ENCODE results near the gene NT5DC1.

The NT5DC1 gene

DNA sequence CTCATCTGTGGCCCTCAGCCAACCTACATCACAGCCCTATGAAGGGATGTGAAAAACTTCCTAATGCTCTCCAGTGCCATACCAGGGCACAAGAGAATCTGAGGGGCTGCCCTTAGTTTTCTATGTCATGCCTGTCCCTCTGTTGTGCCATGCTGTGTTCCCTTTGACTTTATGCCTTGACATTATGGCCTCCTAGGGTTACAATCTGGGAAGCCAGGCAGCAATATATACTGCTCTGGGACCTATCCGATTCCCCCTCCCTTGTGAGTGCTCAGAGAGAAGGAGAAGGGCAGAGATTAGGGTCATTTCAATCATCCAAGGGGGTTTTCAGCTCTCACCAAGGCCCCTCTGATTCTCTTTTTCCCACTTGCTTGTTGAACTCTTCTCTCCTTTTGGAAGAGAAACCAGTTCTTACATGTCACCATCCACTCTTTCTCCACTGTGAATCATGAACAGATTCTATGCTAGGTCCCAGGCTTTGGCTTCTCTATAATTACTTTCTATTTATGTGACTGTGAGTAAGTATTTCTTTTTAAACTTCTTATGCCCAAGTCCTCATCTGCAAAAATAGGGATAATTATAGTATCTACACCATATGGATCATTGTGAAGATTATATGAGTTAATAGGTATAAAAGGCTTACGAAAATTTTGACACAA, 25.8 kb upstream of the NT5DC1 start:
- TF ChIP-seq, protein P1, sequence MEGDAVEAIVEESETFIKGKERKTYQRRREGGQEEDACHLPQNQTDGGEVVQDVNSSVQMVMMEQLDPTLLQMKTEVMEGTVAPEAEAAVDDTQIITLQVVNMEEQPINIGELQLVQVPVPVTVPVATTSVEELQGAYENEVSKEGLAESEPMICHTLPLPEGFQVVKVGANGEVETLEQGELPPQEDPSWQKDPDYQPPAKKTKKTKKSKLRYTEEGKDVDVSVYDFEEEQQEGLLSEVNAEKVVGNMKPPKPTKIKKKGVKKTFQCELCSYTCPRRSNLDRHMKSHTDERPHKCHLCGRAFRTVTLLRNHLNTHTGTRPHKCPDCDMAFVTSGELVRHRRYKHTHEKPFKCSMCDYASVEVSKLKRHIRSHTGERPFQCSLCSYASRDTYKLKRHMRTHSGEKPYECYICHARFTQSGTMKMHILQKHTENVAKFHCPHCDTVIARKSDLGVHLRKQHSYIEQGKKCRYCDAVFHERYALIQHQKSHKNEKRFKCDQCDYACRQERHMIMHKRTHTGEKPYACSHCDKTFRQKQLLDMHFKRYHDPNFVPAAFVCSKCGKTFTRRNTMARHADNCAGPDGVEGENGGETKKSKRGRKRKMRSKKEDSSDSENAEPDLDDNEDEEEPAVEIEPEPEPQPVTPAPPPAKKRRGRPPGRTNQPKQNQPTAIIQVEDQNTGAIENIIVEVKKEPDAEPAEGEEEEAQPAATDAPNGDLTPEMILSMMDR (IDR thresholded peaks at IDR 0.05) = no peak

DNA sequence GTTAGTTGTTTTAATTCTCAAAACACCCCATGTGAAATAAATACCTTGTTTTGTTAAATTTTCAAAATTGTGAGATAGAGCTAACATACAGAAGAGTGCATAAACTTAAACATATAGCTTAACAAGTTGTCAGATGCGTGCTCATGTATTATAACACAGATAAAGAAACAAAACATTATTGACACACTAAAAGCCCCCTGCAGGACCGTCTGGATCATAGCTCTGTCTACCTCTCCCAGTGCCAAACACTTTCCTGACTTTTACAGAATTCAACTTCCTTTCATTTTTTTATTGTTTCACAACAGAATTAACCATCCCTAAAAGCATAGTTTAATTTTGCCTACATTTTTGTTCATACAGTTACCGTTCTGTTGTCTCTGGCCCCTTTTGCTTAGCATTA, 22.1 kb upstream of the NT5DC1 start:
- no peak overlapping the region for H3K27ac ChIP-seq
- DNase-seq (ENCODE audit: low spot score) = no peak
- TF ChIP-seq, protein P1 (IDR thresholded peaks at IDR 0.05) = no peak

More for the DNA sequence above, 25.8 kb upstream of the NT5DC1 start:
- Histone ChIP-seq H3K4me3 (no peak overlapping the region), H3K27ac (peak overlapping the region in 1 of 2 donors; percentile 49)
- DNase-seq (ENCODE audit: low spot score) = no peak

DNA sequence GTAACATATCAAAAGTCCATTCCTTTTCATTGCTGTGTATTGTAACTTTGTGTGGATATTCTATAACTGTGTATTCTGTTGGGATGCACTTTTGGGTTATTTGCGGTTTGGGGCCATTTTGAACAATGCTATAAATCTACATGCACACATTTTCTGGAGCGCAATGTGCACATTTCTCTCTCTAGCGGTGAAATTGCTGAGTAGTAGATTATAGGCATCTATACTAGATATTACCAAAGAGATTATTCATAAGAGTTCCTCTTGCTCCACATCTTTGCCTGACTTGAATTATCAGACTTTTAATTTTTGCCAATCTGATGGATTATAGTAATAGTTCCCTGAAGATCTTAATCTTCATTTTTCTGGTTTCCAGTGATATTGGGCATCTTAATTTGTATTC, 21.7 kb upstream of the NT5DC1 start:
- Histone ChIP-seq H3K27ac (no peak overlapping the region), H3K4me3 (no peak overlapping the region)
- no peak for DNase-seq (ENCODE audit: low spot score)
- TF ChIP-seq, protein P1 (IDR thresholded peaks at IDR 0.05) = no peak

More for the DNA sequence above, 22.1 kb upstream of the NT5DC1 start:
- H3K4me3 ChIP-seq = no peak overlapping the region

DNA sequence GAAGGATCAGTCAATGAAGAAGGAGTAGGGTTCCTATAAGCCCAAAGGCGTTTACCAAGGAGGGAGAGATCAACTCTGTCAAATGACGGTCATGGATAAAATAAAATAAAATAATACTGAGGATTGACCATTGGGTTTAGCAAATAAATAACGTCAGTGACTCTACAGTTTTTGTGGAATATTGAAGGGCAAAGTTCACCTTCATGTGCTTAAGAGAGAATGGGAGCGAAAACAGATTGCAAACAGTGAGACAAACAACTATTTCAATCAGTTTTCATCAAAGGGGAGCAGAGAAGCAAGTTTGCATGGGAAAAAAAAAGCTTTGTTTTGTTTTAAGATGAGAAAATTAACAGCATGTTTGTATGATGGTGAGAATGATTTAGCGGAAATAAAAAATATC, 17.6 kb upstream of the NT5DC1 start:
- H3K4me3 ChIP-seq = no peak overlapping the region
- TF ChIP-seq, protein P1 (IDR thresholded peaks at IDR 0.05) = no peak
- no peak for DNase-seq (ENCODE audit: low spot score)
- H3K27ac ChIP-seq = no peak overlapping the region

DNA sequence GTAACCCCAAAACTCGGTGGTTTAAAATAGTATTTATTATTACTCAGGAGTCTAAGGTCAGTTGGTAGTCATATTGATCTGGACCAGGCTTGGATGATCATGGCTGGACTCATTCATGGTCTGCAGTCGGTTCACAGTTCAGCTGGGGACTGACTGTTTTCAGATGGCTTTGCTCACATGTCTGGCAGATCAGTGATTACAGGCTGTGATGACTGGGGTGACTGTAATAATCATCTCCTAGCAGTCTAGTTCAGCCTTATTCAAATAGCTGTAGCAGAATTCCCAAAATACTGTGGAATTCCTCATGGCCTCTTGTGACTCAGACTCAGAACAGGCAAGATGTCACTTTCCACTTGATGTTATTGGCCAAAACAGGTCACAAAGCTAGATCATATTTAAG, 16.4 kb upstream of the NT5DC1 start:
- peak overlapping the region in 1 of 2 donors; percentile 52 for H3K27ac ChIP-seq
- H3K4me3 ChIP-seq = no peak overlapping the region
- no peak for DNase-seq (ENCODE audit: low spot score)
- TF ChIP-seq, protein P1 (IDR thresholded peaks at IDR 0.05) = no peak

DNA sequence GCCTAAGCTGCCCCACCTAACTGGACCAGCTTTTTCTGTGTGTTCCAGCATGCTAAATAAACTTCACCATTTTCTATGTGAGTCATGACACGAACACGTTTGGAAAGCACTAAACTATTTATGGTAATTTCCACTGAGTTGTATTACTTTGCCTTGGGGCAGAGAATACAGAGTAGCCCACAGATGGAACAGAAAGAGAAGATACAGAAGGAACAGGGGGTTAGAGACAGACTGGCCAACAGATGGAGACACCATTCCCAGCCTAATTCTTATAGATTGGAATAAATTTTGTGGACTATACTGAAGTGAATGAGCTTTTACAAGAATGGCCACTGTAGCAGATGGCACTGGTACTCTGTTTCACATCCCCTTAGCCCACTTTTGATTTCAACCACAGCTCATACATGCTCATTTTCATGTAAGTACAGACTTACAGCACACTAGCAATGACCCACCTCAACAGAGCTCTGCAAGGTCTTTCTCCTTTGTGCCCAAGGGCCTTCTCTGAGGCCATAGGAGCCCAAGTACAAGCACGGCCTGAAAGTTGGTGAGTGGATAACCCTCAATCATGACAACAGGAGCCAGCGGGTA, 13.1 kb upstream of the NT5DC1 start:
- Histone ChIP-seq H3K4me3 (peak overlapping the region; percentile 5), H3K27ac (peak overlapping the region; percentile 44 to 86)
- TF ChIP-seq, protein P1 (IDR thresholded peaks at IDR 0.05) = no peak
- DNase-seq (ENCODE audit: low spot score) = no peak

DNA sequence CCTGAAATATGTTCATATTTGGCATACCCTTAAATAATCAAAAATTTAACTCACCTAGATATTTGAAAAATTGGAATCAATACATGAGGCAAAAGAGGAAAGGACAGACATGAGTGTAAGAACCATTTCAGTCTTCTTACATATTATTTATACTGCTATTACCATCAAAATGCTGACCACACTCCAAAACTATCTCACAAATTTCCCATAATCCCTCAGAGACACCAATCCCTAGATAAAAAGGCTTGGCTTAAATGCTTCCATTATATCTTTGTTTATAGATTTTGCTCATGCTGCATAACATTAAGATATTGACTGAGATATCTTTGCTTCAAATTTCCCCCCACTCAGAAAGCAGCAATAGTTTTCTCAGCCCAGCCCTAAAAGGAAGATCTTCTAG, 11.7 kb upstream of the NT5DC1 start:
- TF ChIP-seq, protein P1 (IDR thresholded peaks at IDR 0.05) = no peak
- no peak overlapping the region for H3K4me3 ChIP-seq
- DNase-seq (ENCODE audit: low spot score) = no peak
- peak overlapping the region in 1 of 2 donors; percentile 4 for H3K27ac ChIP-seq

Data from coronary artery (tissue), 2 donors.